K562 (cell line): ENCODE measurements around the gene FAM117A. TPM values are rescaled to one million over a fixed set of nuclear protein-coding genes. Genes with fewer than 3 reads are reported as not detected.

Experiments used
- ATAC-seq: fragments of 200-7000 bp; cut with Tn5 transposase; 3 replicates; pipeline ENCODE4 v1.9.1; 2020; ENCODE audit warnings: moderate library complexity
- BruUV-seq: library from RNA; stranded (reverse); fragments of 400-500 nt; replicated peaks from 2 replicates; lab custom pipeline; 2021; lab: Mats Ljungman, UMichigan
- CTCF ChIA-PET: fragments of 300-600 bp; formaldehyde crosslinking; extraction: SDS; loops from one replicate; lab custom pipeline; 2021; ENCODE audit warnings: low intra/inter-chr PET ratio; lab: Yijun Ruan, JAX
- POLR2A ChIA-PET: fragments of 300-600, 350-650 bp; sonication (Branson Sonifier 250); formaldehyde crosslinking; extraction: SDS; loops from one replicate; lab custom pipeline; 2021; ENCODE audit warnings: antibody characterized with exemption, inconsistent platforms; lab: Yijun Ruan, JAX
- DNase-seq, 4 experiments: peaks; one replicate each; pipeline versions ENCODE4 v3.0.0 to v3.0.0-alpha.2; 2011 to 2018; ENCODE audit warnings: low spot score in 3 of 4, mixed read lengths in 3 of 4; ENCODE audit errors: extremely low read depth in 1 of 4
- FAIRE-seq: peaks from 2 replicates; lab custom pipeline; 2011; peaks lifted over from hg19 to GRCh38; lab: Jason Lieb, UNC
- H2AFZ ChIP-seq: 2 replicates; pipeline ENCODE4 v1.6.0; 2011; ENCODE audit warnings: low read depth, low read length, control low read depth, inconsistent platforms
- H3K27ac ChIP-seq: fragments of 200-600 bp; 3 replicates; pipeline ENCODE4 v1.8.0; 2011; ENCODE audit warnings: low read depth, mild to moderate bottlenecking, control low read depth, inconsistent platforms, low read length, moderate library complexity, mixed read lengths; ENCODE audit errors: extremely low read depth
- H3K27me3 ChIP-seq, 2 experiments: fragments of 300-600 bp in 1 of 2; 2 replicates in 1 of 2; 3 replicates in 1 of 2; pipeline versions ENCODE4 v1.6.0 to v1.8.0; 2011; ENCODE audit warnings: inconsistent platforms in 2 of 2, low read length in 2 of 2, mild to moderate bottlenecking in 1 of 2, mixed read lengths in 1 of 2, moderate library complexity in 1 of 2; ENCODE audit not compliant: control insufficient read depth in 2 of 2, insufficient read depth in 2 of 2
- H3K36me3 ChIP-seq: fragments of 300-600 bp; 3 replicates; pipeline ENCODE4 v1.8.0; 2011; ENCODE audit warnings: mild to moderate bottlenecking, low read length, inconsistent platforms; ENCODE audit not compliant: control insufficient read depth, insufficient read depth
- H3K4me1 ChIP-seq, 2 experiments: fragments of 200-600 bp in 1 of 2; replicated peaks in 1 of 2; 2 replicates in 1 of 2; 3 replicates in 1 of 2; pipeline versions ENCODE4 v1.5.1 to v1.8.0; 2011; ENCODE audit warnings: inconsistent platforms in 2 of 2, low read length in 2 of 2, mild to moderate bottlenecking in 1 of 2, mixed read lengths in 1 of 2, moderate library complexity in 1 of 2; ENCODE audit not compliant: control insufficient read depth in 2 of 2, insufficient read depth in 2 of 2
- H3K4me2 ChIP-seq: 2 replicates; pipeline ENCODE4 v1.6.1; 2011; ENCODE audit warnings: low read length, control low read depth, inconsistent platforms, mixed read lengths; ENCODE audit not compliant: insufficient read depth
- H3K4me3 ChIP-seq: fragments of 200-600 bp; sonication (generic), shearing (Covaris generic); 2 replicates; pipeline ENCODE4 v1.5.1; 2016; ENCODE audit warnings: control low read depth, inconsistent platforms
- H3K79me2 ChIP-seq: fragments of 200-600 bp; 3 replicates; pipeline ENCODE4 v1.8.0; 2011; ENCODE audit warnings: low read length, inconsistent platforms; ENCODE audit not compliant: control insufficient read depth, insufficient read depth
- H3K9ac ChIP-seq, 2 experiments: 2 replicates each; pipeline versions ENCODE4 v1.6.0 to v1.6.1; 2011; ENCODE audit warnings: low read depth in 2 of 2, low read length in 2 of 2, control low read depth in 1 of 2, inconsistent platforms in 1 of 2, mild to moderate bottlenecking in 1 of 2, mixed read lengths in 1 of 2; ENCODE audit not compliant: insufficient read depth in 1 of 2
- H3K9me1 ChIP-seq: one replicate; pipeline ENCODE4 v1.6.0; 2011; ENCODE audit warnings: inconsistent platforms, mild to moderate bottlenecking, low read length, moderate library complexity; ENCODE audit not compliant: control insufficient read depth, insufficient read depth
- H3K9me3 ChIP-seq: replicated peaks from 2 replicates; pipeline ENCODE4 v1.5.1; 2011; ENCODE audit warnings: low read depth, low read length, inconsistent platforms; ENCODE audit not compliant: control insufficient read depth, insufficient read depth
- H4K20me1 ChIP-seq: replicated peaks from 2 replicates; pipeline ENCODE4 v1.6.1; 2011; ENCODE audit warnings: low read length, inconsistent platforms, mixed read lengths; ENCODE audit not compliant: control insufficient read depth, insufficient read depth
- CEBPZ ChIP-seq: fragments of 150-350 bp; IDR thresholded peaks from 2 replicates; pipeline ENCODE4 v1.6.1; 2014; ENCODE audit warnings: low read depth, mild to moderate bottlenecking, low read length, borderline replicate concordance
- NFIC ChIP-seq: fragments of 450-650 bp; IDR thresholded peaks from 2 replicates; pipeline ENCODE4 v1.6.1; 2017; ENCODE audit warnings: mild to moderate bottlenecking, inconsistent platforms
- NR2C1 ChIP-seq, 2 experiments: fragments of 450-650 bp; IDR thresholded peaks; 2 replicates each; pipeline ENCODE4 v1.6.1; 2017; ENCODE audit warnings: mild to moderate bottlenecking in 2 of 2, antibody characterized with exemption in 1 of 2, inconsistent platforms in 1 of 2, missing compliant biosample characterization in 1 of 2, missing genetic modification characterization in 1 of 2
- U2AF1 ChIP-seq: fragments of 200-400 bp; formaldehyde crosslinking; optimal IDR thresholded peaks from 2 replicates; pipeline ENCODE3; 2017; ENCODE audit warnings: mild to moderate bottlenecking, low read depth, low read length, moderate library complexity
- ZBTB40 ChIP-seq, 2 experiments: fragments of 450-650 bp in 1 of 2; sonication (generic) in 1 of 2; formaldehyde crosslinking in 1 of 2; IDR thresholded peaks; 2 replicates each; pipeline versions ENCODE4 v1.7.1 to v1.9.0; 2016 to 2022; ENCODE audit warnings: inconsistent platforms in 1 of 2, mild to moderate bottlenecking in 1 of 2, missing genetic modification reagents in 1 of 2
- WGBS: fragments of 100-300 bp; shearing (Covaris generic); methylation state at CpG from one replicate; pipeline ENCODE4 v1.1.6; 2016; ENCODE audit warnings: low coverage, mixed read lengths; ENCODE audit not compliant: insufficient coverage; ENCODE audit errors: missing lambda C conversion rate; 5-methylcytosine and 5-hydroxymethylcytosine counted together
- in situ Hi-C: fragments of 300-500 bp; cut with MboI; formaldehyde crosslinking; loops from 4 replicates; pipeline ENCODE4 v1.15.0; 2018; ENCODE audit warnings: inconsistent platforms, mixed read lengths
- intact Hi-C: fragments of 100-400 bp; cut with micrococcal nuclease; formaldehyde crosslinking; loops from 2 replicates; pipeline ENCODE4 v1.14.2; 2022
- polyA plus RNA-seq, 8 experiments: library from polyadenylated mRNA; depleted of rRNA in 4 of 8; stranded (reverse) in 5 of 8; unstranded in 3 of 8; fragments of >200 nt; fragmentation: Nextera tagmentation in 2 of 8; fragmentation: Illumina TruSeq in 1 of 8; extraction: Ambion mirVana in 2 of 8; extraction: Trizol in 1 of 8; gene quantifications; 2 replicates each; pipeline versions ENCODE4 v1.2.1 to v1.2.3, GENCODE V29; 2011 to 2014; ENCODE audit warnings: inconsistent platforms in 1 of 8, missing spikeins in 1 of 8
- total RNA-seq, 7 experiments: library from RNA; depleted of rRNA in 6 of 7; stranded (reverse); fragments of >200 nt in 6 of 7; fragmentation: Illumina TruSeq in 2 of 7; extraction: Trizol in 2 of 7; gene quantifications; 2 replicates each; pipeline versions ENCODE4 v1.2.1 to v1.2.3, GENCODE V29; 2011 to 2021; ENCODE audit warnings: low replicate concordance in 1 of 7

The FAM117A gene
- total and polyA plus RNA-seq, 9 of the 15 experiments (the other 6 are each of a cell fraction or from before 2014, with no cell fraction given): 3.1 to 79.7 (median 36.6) TPM

GRCh38 chr17:49760296-49760695 lies 3.6 kb downstream of the FAM117A start:
- DNase-seq: no peak
- TF ChIP-seq U2AF1 (no peak), CEBPZ (no peak), NR2C1 (IDR thresholded peaks at IDR 0.05) (no peak), NR2C1 (tag; IDR thresholded peaks at IDR 0.05) (no peak), NFIC (peak; percentile 83), ZBTB40 (IDR thresholded peaks at IDR 0.05) (peak; percentile 97), ZBTB40 (CRISPR knock-in tag; IDR thresholded peaks at IDR 0.05) (peak; percentile 96)
- WGBS: 33% methylated on average over 1 of the region's 1 CpG
- Histone ChIP-seq H3K9me1 (peaks cover 12% of the 10 kb centered on the region), H3K4me2 (peak overlapping the region; percentile 97), H3K36me3 (peaks cover 55% of the 10 kb centered on the region), H3K79me2 (peaks cover 84% of the 10 kb centered on the region), H3K4me1 (peaks cover 20 to 58% of the 10 kb centered on the region in 2 experiments), H3K9me3 (no peaks in the 10 kb centered on the region; the same call in 1 of the 2 replicates), H3K4me3 (peak overlapping the region; percentile 69; the same call in 1 of the 2 replicates), H3K27ac (peak overlapping the region; percentile 58), H4K20me1 (peaks cover 29% of the 10 kb centered on the region), H2AFZ (no peak overlapping the region), H3K9ac (peak overlapping the region in 1 of 2 experiments; percentile 61; a peak in 2 of 4 replicates), H3K27me3 (no peaks in the 10 kb centered on the region)
- POLR2A ChIA-PET: interaction anchor here (0.6 to 1.6 kb wide), 4 partner anchors 8 to 38 kb away, joined by 4 to 5 read pairs (median 5); no protein-coding TSS in a partner anchor
- no TSS peak for BruUV-seq
- ATAC-seq: no peak
- CTCF ChIA-PET: no interaction called here
- no peak for FAIRE-seq
- intact Hi-C loops: no loop called here
- in situ Hi-C loops: no loop called here
